ENCODE results near the gene NGB.
"Not testable (repeated sequence)": the region's sequence is repeated elsewhere in the genome, so short reads cannot be mapped to it uniquely, and the experiment has no call there.

The NGB gene

DNA sequence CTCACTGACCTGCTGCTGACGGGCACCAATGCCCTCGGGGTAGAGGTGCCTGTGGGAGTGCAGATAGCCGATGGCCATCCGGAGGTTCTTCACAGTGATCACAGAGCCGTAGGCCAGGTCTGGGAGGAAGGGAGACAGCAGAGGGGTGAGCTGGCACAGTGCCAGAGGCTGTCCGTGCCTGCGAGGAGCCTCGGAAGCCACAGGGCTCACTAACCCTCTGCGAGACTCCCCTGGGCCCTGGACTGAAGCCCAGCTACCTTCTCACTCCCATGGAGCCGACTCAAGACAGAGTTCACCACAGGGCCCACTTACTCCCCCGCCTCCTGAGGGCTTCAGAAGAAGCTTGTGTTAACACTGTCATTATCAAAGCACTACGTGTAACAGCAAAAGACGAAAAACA lies 25.1 kb upstream of the NGB start:
- no peak for DNase-seq (ENCODE audit: low read depth)

DNA sequence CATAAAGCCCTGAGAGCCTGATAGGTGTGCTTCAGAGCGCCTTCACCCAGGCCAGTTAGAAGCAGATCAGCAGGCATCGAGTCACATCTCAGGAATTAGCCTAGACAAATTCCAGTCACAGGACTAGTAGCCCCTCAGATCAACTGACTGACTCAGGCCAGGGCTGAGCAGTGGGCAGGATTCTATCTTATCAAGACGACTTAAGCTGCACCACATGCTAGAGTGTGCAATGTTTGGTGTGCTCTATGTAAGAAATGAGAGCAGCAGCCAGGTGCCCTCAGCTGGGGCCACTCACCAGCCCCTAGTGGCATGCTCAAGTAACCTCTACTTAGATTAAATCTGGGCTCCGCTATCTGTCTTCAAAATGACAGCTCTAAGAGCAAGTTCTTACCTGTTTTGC lies 19.7 kb upstream of the NGB start:
- DNase-seq (ENCODE audit: low read depth) = peak; percentile 61

DNA sequence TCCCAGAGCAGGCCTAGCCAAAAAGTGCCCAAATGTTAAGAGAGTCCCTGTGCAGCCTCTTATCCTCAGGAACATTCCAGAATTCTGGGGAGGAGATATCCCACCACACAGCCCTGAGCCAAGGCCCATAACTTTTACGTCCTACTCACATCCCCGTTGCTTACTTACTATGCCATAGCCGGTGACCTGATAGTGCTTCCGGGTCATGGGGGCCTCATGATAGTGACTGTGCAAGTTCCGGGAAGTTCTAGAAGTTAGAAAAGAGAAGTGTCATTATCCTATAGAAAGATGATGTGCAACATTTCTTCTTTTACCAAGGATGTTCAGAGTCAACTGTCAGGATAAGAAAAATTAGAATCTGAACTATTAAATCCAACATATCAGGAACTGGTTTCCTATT lies 15.6 kb upstream of the NGB start:
- DNase-seq (ENCODE audit: low read depth) = no peak

DNA sequence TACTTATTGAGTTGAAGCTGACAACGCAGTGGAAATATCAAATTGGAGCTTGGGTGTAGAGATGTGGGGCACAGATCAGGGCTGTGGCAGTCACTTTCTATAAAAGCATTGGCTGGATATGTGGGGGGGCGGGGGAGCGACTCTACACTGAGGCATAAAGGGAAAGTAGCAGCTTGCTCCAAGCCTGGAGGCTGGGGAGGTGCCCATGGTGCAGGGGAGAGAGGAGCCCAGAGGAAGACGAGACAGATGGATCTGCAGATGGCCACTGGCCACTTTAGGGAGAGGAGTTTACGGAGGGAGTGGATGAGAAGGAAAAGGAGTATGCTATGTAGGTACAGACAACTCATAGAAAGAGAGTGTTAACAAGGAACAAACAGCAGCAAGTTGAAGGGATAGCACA lies 13.5 kb upstream of the NGB start:
- no peak for DNase-seq (ENCODE audit: low read depth)

DNA sequence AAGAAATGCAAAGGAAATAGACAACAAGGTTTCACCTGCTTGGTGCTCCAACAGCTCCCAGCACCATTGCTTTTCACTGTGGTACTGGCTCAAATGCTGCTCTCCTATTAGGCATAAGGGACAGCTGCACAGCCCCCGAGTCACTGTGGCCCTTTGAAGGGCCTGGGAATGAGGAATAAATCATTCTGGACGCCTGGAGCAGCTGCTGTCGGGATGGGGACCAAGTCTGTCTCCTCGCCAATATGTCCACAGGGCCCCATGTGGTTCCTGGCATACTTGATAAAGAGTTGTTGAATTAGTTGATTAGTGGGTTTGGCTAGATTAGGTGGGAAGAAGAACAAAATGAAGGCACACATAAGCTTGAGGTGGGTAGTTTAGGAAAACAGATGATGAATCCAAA lies 13.1 kb upstream of the NGB start:
- DNase-seq (ENCODE audit: low read depth) = no peak

DNA sequence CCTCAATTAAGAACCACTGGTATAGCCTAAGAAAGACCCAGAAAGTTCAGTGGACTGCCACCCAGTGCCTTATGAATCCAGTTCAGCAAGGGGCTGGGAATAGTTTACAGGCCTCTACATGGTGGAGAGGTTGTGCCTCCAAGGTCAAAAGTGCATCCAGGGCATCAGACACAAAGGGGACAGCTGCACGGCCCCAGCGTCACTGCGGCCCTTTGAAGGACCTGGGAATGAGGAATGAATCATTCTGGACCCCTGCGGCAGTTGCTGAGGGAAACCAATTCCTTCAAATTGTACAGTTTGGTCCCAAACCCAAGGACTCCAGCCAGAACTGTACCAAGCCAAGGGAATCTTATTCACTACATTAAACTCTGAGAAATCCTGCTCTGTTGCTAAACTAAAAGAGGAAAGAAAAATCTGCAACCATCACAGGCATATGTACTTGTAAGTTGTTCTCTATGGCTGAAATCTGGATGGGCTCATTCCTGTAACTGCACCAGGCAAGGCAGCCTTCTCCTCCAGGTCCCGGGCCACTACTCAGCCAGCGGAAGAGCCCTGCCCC lies 10.9 kb upstream of the NGB start:
- no peak for DNase-seq (ENCODE audit: low read depth)

DNA sequence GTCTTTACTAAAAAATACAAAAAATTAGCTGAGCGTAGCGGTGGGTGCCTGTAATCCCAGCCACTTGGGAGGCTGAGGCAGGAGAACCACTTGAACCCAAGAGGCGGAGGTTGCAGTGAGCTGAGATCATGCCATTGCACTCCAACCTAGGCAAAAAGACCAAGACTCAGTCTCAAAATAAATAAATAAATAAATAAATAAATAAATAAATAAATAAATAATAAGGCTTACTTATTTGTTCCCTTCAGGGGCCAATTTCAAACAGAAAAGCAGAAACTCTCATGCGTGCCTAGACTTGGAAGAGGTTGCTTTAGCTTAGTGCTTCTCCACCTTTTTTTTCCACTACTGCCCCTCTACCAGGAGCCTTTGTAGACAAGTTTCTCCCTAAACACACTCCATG lies 9.9 kb upstream of the NGB start:
- not testable (repeated sequence) for DNase-seq (ENCODE audit: low read depth)

DNA sequence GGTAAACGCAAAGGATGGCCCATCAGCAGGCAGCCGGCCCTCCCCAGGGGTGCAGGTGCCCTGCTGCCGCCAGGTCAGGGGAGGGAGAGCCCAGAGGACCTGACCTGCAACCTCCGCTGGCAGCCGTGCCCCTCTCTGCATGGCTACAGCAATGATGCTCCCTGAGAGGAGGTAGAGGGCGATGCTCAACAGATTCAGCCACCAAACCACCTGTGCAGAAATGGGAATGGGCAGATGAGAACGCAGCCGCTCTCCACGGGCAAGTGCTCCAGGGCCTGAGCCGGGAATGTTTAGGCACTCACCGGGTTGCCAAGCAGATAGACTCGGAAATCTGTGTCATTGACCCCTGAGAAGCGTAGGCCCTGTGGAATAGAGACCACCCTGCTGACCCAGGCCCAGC lies 8.7 kb upstream of the NGB start:
- DNase-seq (ENCODE audit: low read depth) = no peak

DNA sequence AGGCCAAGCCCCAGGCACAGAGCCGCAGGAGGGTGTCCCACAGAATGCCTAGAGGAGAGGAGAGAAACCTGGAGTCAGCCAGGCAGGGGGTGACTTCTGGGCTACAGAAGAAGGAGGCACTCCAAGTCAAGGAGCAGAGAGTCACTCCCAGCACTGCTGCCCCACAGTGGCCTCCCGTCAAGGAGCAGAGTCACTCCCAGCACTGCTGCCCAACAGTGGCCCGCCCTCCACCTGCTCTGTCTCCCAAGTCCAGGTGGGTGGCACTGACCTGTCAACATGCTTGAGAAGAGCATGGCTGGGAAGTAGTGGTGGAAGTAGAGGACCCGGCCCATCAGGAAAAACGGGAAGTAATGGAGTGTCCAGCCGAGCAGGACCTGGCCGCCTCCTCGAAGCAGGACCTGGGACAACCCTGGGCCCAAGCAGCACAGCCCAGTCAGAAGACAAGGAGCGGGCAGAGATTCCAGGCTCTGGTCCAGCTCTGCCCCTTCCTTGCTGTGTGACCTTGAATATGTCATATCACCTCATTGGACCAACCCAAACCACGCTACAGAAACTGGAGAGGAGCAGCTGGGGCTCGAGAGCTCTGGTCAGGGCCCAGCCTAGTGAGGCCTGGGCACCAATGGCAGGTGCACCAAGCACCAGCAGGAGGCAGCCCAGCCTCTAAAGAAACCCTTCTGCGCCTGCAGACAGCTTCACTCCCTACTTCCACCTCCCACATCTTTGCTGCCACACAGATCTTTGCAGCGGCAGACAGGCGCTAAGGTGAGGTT lies 7.6 kb upstream of the NGB start:
- DNase-seq (ENCODE audit: low read depth) = no peak

DNA sequence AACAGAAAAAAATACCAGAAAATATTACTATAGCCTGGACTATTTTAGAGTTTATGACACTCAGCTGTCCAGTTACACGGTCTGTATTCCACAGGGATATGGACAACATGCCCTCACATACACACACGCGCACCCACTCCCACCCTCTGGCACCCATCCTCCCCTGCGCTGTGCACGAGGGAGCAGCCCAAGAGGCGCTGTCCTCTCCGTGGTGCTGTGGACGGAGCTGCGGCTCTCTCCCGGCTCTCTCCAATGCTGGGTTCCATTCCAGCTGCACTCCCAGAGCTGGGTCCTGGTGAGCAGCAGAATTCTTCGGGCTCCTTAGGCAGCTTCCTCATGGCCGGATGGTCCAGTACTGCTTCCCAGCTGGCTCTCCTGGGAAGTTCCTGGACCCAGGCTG lies 6.0 kb upstream of the NGB start:
- no peak for DNase-seq (ENCODE audit: low read depth)

DNA sequence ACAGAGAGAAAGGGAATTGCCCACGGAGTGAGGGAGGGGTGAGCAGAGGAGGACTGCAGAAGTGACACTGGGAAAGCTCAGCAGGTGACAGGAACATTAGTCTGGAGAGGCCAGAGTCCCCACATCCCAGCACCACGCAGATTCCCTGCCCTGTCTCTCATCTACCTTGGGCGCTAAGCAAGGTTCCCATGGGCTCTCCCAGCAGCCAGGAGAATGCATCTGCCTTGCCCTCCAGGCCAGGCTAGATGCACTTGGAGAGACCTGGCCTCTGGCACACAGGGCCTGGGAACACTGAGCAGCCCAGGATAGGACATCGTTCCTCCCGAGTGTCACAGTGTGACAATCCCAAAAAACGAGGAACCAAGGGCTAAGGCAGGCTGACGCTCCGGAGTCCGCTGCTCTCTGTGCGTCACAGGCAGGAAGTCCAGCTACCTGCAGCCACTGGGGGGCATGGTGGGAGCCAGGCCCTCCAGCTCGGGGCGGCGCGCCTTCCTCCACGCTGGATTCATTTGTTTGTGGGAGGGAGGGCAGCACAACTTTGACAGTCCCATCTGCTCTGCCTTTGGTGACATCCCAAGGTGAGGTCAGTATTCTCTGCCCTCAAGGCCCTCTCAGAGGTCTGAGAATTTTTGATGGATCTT lies 5.4 kb upstream of the NGB start:
- no peak for DNase-seq (ENCODE audit: low read depth)

DNA sequence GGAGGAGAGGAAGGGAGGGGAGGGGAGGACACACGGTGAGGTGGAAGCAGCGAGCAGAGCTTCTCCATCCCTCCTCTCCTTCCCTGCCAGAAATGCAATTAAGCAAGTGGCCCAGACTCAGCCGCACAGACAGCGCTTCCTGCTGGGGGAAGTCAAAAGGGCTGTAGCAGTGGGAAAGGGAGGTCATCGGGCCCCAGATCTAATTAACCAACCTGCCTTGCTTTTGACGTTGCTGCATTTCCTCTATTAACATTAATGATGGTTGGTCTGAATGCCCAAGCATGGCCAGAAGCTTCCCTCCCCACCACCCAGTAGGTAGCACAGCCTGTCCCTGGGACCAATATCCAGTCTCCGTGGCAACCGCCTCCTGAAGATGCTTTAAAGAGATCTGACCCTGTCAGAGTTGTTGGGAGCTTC lies 4.6 kb upstream of the NGB start:
- DNase-seq (ENCODE audit: low read depth) = no peak

DNA sequence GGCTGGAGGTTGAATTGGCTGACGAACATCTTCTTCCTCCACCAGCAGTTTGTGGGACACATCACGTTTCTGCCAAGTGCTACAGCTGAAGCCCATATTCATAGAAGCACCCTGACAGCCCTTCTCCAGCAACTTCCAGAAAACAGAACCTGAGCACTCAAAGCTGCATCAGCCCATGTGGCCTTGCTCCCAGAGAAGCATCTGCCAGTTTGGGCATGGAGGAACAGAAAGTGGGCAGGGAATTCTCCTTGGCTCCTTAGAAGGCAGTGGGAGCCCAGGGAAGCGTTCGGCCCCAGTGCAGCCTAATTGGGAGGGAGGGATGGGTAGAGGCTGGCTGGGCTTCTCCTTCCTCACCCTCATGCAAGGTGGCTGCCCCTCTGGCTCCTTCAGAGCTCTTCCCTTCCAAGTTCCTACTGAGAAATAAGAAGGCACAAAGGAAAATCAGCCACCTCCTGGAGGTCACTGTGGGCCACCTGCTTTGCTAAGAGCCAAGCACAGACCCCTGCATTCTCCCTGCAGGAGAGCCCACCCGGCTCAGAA lies 4.1 kb upstream of the NGB start:
- no peak for DNase-seq (ENCODE audit: low read depth)

DNA sequence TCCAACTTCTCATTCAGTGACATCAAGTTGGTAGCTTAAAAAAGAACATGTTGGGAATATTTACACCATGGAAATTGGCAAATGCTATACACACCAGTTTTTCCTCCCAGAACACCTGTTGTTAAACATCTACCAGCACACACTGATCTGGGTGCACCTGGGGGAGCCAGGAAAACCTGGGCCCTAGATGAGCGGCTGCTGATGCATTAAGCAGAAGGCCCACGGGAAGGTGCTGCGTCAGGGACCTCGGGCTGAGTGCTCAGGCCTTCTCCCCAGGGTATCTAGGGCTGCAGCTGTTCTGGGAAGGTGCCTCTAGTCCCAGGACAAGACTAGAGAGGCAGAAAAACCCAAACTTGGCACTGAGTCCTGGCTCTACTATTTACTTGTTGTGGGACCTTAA lies 2.8 kb upstream of the NGB start:
- no peak for DNase-seq (ENCODE audit: low read depth)

DNA sequence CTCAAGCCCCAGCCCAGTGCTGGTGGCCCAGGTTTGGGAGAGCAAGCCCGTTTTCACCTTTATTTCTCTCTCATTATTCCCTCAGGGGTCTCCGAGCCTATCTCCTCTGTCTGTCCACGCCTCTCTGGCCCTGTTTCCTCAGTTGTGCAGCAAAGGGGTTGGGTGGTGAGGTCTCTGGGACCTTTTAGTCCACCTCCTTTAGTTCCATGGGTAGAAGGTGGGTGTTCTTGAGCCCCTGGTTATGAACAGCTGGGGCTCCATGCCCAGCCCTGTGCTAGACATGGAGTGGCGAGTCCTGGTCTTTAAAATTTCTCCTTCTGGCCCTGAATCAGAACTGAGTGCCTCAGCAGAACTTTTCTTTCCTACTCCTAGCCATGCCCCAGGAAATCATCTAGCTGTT lies 1.3 kb upstream of the NGB start:
- no peak for DNase-seq (ENCODE audit: low read depth)

DNA sequence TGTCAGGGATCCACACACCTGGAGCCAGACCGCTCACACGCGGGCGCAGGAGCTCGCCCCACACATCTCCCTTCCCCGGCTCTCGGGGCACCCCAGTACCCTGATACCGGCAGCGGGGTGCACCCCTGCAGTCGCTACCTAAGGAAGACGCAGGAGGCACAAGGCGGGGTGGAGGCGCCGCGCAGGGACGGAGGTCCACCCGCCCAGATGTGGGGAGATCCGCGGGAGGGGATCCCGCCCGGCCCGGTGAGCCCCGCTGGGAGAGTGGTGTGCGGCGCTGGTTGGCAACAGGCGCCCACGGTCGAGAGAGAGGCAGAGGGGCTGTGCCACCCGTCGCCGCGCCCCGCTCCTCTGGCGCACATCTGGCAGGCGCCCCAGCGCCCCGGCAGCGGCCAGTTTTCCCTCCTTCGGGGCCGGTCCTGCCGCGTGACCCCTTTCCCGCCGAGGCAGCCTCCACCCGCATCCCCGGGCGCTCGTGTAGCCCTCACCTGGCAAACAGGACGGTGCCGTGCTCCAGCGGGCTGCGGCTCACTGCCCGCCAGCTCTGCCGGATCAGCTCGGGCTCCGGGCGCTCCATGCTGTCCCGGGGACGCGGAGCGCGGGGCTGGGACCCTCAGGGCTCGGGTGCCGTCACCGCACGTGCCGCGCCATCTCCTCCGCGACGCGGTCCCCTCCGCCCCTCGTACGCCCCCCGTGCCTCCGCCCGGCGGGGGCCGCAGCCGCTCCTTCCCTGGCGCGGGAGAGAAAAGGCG lies 469 bp downstream of the NGB start:
- no peak for DNase-seq (ENCODE audit: low read depth)

DNA sequence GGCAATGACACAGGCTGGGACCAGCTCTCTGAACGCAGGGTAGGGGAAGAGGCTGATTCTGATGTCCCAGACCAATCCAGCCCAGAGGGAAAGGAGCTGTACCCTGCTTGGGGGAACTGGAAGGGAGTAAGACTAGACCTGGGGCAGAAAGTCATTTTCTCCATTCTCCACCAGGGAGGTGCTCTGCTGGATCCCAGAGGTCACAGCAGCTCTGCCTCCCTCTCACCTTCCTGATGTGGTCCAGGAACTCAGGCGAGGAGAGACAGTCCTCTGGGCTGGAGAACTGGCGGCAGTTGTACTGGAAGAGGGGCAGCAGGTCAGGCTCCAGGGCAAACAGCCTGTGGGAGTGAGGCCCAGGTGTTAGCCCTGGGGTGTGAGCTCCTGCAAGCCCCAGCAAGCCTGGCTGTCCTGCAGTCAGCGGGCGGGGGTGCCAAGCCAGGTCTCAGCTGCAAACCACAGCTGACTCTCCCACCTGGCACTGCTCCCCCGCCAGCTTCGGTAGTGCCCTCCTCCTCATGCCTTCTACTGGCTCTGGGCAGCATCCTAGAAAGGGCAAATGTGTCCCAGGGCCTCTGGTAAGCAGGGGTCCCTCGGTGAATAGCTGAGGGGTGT lies 1.9 kb downstream of the NGB start:
- DNase-seq (ENCODE audit: low read depth) = no peak

DNA sequence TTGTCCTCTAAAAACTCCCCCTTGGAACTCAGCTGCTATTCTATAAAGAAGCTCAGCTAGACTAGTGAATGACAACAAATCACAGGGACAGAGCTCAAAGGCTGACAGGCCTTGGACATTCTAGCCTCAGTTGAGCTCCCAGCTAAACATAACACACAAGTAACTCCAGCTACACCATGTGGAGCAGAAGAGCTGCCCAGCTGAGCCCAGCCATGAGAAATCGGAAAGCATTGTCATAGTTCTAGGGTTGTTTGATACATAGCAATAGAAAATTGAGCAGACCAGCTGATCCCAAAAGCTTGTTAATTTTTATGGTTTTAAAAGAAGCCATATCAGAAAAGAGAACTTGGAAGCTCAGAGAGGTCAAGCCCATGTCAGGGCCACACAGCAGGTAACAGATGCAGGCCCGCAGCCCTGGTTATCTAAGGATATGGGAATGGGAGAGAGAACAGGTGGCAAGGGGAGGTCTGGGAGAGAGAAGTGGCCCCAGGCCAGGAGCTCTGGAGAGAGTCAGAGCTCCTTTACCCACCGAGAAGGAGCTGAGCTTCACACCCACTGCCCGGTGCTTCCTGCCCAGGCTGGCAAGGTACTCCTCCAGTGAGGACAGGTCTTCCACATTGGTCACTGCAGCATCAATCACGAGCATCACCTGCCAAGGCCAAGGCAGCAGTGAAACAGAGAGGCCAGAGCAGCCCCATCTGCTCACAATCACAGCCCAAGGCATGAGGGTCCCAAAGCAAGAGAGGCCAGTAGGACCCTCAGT lies 2.9 kb downstream of the NGB start:
- no peak for DNase-seq (ENCODE audit: low read depth)

DNA sequence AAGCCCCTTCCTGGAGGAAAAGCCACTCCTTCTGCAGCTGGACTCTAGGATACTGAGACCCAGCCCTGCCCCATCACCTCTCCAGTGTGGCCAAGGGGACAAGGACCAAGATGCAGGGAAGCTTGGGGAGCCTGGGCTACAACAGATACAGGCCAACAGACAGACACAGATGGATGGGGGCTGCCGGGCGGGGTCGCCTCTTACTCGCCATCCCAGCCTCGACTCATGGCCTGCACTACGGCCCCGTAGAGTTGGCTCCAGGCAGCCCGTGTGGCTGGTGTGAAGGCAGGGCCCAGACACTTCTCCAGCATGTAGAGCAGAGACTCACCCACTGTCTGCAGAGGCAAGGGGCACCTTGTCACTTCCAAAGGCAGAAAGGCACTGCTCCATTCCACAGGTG lies 4.7 kb downstream of the NGB start:
- no peak for DNase-seq (ENCODE audit: low read depth)

DNA sequence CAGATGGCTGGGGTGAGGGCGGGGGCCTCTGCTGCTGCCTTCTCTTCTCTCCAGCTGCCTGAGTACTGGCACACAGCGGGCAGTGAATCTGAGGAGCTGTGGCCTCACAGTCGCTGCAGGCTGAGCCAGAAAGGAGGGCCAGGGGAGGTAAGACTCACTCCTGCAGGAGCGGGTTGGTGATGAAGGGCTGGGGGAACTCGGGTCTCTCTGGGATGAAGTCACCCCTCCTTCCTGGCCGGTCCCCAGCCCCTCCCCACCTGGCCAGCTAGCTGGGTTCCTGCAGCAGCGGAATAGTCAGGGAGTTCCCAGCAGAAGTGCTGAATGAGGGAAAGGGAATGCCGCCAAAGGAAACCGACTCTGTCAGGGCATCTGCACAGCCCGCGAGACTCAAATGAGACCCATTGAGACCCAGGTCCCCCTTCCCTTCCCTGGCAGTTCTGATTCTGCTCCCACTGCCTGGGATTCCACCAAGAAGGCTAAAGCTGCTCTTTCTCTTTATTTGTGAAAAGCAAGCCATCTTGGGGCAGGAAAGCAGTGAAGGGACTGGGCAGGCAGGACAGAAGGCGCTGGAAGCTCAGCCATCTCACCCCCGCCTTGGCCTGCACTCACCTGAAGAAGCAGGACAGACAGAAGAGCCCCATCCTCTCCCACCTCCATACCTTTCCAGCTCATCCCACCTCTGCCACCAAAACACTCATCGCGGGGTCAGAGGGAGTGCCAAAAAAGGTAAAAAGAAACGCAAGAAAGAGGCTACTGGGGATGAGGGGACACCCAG lies 5.3 kb downstream of the NGB start:
- DNase-seq (ENCODE audit: low read depth) = no peak

DNA sequence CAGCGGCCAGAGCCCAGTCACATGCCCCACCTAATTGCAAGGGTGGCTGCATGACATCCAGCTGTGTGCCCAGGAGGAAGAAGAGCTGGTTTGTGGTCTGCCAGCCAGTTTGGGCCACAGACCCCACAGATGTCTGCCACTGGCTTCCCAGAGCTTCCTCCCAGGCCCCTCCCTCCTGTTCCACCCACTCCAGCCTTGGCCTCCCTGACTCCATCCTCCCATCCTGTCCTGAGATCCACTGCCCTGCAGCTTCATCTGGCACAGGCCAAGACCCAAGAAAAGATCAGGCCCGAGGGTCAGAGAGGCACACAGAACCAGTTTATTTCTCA lies 5.9 kb downstream of the NGB start:
- DNase-seq (ENCODE audit: low read depth) = no peak
